ENCODE measurements around the gene IL17RE.

GRCh38 chr3:9918261-9919038 lies 15.8 kb downstream of the IL17RE start:
- TF ChIP-seq CTCF (IDR thresholded peaks at IDR 0.05; ENCODE audit: insufficient read depth, low read length) (no peak), REST (IDR thresholded peaks at IDR 0.05; ENCODE audit: insufficient replicate concordance, low read depth) (no peak)

All from HL-60 (cell line).